BE2C (cell line): ENCODE results near the gene DCLRE1A.

Experiments
- DNase-seq: peaks from one replicate; pipeline ENCODE4 v3.0.0-alpha.2; 2020
- H3K27me3 ChIP-seq: fragments of 250-450 bp; sonication (Bioruptor Pico); 2 replicates; pipeline ENCODE4 v1.5.1; 2020; ENCODE audit warnings: mild to moderate bottlenecking
- H3K36me3 ChIP-seq: fragments of 250-450 bp; sonication (Bioruptor Pico); 2 replicates; pipeline ENCODE4 v1.5.1; 2020; ENCODE audit warnings: mild to moderate bottlenecking
- H3K4me1 ChIP-seq: fragments of 250-450 bp; sonication (Bioruptor Pico); 2 replicates; pipeline ENCODE4 v1.5.1; 2020
- H3K4me3 ChIP-seq: 2 replicates; pipeline ENCODE4 v1.5.1; 2011; ENCODE audit warnings: low read depth, low read length
- H3K9me3 ChIP-seq: fragments of 250-450 bp; sonication (Bioruptor Pico); 2 replicates; pipeline ENCODE4 v1.5.1; 2020
- CTCF ChIP-seq: IDR thresholded peaks from 2 replicates; pipeline ENCODE4 v1.5.1; 2012; ENCODE audit warnings: mild to moderate bottlenecking, low read depth, low read length

DCLRE1A gene

GRCh38 chr10:113791691-113792090, 62.2 kb downstream of the DCLRE1A start:
- Histone ChIP-seq H3K4me1 (no peaks in the 10 kb centered on the region), H3K4me3 (no peak overlapping the region), H3K27me3 (peaks cover 17% of the 10 kb centered on the region), H3K9me3 (no peaks in the 10 kb centered on the region), H3K36me3 (no peaks in the 10 kb centered on the region)
- no peak for DNase-seq
- no peak for TF ChIP-seq CTCF

GRCh38 chr10:113788604-113789083, 65.2 kb downstream of the DCLRE1A start:
- no peaks in the 10 kb centered on the region for H3K36me3 ChIP-seq
- H3K27me3 ChIP-seq: 0 out of 2 replicates have a peak, but pooled peaks cover 3% of the 10 kb centered on the region
- no peak overlapping the region for H3K4me3 ChIP-seq
- DNase-seq: no peak
- no peaks in the 10 kb centered on the region for H3K4me1 ChIP-seq
- TF ChIP-seq CTCF: no peak
- no peaks in the 10 kb centered on the region for H3K9me3 ChIP-seq
